Stimulated activated CD4-positive, alpha-beta T cell treated with anti-CD3 and anti-CD28 coated beads, Interleukin-15, amount 100 ng/mL, for 24 hours (primary cell): Measurements from ENCODE around the gene HSPA12B.
"Not testable (repeated sequence)": the region's sequence is repeated elsewhere in the genome, so short reads cannot be mapped to it uniquely, and the experiment has no call there.

Source experiments
- DNase-seq: peaks from one replicate; pipeline ENCODE4 v3.0.0-alpha.2; 2020

HSPA12B gene

DNA sequence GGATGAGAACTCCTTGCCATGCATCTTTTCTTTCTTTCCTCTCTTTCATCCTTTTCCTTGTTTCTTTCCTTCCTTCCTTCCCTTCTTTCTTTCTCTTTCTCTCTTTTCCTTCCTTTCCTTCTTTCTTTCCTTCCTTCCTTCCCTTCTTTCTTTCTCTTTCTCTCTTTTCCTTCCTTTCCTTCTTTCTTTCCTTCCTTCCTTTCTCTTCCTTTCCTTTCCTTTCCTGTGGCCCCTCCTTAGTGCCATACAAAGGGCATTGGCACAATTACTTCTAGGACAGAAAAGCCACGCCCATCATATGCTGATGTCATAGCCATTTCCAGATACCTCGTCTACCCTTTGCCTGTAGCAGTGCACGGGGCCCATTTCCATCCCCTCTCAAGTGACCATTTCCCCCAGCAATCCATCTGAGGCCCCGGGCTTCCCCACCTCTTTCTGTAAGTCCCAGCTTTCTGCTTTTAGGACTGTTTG, 56.2 kb downstream of the HSPA12B start:
- DNase-seq, result no peak

DNA sequence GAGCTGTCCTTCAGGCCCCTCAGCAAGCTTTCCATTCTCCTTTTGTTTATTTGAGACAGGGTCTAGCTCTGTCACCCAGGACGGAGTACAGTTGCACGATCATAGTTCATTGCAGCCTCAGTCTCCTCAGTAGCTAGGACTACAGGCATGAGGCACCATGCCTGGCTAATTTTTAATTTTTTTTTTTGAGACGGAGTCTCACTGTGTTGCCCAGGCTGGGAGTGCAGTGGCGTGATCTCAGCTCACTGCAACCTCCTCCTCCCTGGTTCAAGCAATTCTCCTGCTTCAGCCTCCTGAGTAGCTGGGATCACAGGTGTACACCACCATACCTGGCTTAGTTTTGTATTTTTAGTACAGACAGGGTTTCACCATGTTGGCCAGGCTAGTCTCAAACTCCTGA, 56.7 kb downstream of the HSPA12B start:
- DNase-seq, result not testable (repeated sequence)

DNA sequence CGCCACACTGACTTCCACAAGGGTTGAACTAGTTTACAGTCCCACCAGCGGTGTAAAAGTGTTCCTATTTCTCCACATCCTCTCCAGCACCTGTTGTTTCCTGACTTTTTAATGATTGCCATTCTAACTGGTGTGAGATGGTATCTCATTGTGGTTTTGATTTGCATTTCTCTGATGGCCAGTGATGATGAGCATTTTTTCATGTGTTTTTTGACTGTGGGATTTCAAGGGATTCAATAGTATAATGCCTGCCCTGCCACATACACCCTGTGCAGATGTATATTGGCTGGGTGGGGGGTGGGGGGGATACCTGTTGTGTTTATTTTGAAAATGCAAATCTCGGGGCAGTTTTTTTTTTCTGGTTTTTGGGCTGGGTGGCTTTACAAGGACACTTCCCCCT, 61.7 kb downstream of the HSPA12B start:
- DNase-seq, result not testable (repeated sequence)

DNA sequence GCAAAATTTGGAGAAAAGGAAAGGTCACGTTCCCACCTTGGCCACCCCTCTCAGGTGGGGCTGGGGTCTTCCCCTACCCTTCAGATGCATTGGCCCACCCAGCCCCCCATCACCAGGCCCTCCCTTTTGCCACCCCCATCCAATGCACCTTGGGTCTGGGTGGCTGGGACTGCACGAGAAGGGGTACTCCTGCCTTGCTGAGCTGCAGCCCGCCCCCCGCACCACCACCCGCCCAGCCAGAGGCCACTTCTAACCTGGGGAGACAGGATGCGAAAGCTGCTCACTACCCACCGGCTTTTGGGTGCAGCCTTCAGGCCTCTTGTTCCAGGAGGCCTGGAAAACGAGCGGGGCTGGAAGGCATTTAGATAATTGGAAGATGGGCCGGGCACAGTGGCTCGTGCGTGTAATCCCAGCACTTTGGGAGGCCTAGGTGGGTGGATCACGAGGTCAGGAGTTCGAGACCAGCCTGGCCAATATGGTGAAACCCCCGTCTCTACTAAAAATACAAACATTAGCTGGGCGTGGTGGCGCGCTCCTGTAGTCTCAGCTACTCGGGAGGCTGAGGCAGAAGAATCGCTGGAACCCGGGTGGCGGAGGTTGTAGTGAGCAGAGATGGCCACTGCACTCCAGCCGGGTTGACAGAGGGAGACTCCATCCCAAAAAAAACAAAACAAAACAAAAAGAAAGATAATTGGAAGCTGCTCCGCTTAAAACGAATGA, 62.4 kb downstream of the HSPA12B start:
- DNase-seq, result no peak

DNA sequence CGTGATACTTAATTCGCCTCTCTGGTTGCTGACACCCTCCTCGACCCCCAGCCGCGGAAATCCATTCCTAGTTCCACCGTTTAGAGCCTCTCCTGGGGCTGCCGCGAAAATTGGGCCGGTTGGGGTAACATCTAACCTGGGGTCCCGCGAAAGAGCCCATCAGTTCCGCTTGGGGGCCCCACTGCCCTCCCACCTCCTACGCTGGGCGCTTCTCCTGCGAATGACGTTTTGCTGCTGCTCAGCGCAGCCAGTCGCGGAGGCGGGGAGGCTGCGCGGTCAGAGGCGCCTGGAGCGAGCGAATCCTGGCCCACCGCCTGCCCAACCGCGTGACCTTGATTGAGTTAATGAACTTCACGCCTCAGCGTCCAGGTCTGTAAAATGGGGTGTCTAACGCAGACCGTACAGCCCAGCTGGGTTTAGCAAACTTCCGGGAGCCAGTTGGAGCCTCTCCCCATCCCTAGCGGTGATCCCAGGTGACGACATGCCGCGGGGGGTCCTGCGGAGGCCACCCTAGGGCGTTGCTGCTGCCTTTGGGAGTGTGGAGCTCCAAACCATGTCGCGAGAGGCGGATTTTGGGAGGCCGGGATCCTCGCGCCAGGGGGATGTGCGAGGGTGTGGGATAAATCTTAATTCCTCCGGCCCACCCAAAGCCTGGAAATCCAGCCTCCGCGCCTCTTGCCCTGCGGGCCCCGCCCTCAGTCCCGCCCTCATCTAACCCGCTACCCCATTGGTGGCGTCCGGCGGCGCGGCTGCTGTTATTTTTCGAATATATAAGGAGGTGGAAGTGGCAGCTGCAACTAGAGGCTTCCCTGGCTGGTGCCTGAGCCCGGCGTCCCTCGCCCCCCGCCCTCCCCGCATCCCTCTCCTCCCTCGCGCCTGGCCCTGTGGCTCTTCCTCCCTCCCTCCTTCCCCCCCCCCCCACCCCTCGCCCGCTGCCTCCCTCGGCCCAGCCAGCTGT, 63.3 kb downstream of the HSPA12B start, which contains the start of gene CDC25B:
TSS of gene CDC25B (plus strand) at position 800 of the 958 bp plus-strand sequence. CDS start 222 bp downstream, outside the sequence.
- peak; percentile 96 for DNase-seq

DNA sequence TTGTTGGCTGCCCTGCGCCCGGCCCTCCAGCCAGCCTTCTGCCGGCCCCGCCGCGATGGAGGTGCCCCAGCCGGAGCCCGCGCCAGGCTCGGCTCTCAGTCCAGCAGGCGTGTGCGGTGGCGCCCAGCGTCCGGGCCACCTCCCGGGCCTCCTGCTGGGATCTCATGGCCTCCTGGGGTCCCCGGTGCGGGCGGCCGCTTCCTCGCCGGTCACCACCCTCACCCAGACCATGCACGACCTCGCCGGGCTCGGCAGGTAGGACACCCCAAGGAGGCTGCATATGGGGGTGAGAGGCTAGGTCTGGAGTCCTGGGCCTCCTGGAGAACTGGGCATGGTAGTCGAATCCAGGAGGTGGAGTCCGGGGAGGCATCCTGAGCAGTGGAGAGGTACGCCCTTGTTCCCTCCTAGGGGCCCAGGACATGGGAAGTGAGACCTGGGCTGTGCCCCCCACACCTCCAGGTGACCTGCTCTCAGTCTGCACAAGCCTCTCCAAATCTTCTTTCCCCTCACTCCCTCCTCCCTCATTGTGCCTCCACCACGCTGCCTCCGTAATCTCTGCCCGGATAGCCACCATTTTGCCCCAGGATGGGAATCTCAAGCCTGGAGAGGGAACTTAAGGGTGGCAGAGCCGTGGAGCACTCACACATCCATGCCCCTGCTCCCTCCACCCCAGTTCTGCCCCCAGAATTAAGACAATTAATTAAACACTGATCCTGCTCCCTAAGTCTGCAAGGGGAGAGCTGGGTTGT, 64.2 kb downstream of the HSPA12B start:
- no peak for DNase-seq

DNA sequence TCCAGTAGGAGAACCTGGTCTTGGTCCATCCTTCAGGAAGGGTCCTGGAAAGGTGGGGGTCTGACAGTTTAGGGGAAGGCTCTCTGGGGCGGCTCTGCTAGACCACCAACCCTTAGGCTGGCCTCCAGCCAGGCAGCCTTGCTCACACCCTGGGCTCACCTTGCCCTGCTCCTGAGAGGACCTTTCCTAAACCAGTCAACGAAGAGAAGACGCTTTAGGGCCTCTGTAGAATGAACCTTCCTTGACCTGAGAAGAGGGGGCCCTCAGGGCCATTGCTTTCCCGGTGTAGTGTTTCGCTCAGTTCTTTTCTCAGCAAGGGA, 64.7 kb downstream of the HSPA12B start:
- no peak for DNase-seq

DNA sequence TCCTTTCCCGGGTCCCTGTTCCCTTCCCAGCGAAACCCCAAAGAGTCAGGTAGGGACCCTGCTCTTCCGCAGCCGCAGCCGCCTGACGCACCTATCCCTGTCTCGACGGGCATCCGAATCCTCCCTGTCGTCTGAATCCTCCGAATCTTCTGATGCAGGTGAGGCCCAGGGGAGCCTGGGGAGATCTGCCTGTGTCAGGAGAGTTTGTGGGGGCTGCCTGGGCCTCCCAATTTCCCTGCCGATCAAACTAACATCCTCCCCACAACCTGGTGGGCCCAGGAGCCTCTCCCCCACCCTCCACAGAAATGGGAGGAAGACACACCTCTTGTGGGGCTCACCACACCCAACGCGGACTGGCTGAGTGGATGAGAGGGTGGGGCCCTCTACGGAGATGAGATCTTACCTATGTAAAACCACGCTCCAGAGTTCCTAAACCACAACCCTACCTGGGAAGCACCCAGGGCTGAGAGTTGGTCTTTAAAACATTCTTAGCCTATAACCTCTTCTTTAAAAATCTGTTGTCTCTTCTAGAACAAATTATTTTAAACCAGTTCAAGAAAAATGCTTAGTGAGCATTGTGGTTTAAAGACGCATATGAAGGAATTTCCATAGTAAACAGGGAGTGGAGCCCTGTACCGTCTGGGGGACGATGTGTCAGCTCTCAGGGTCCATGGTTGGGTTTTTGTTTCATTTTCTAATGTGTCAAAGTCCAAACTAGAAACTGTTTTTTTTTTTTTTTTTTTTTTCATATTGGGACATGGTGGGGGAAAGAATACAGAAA, 65.3 kb downstream of the HSPA12B start:
- DNase-seq, result peak; percentile 71

DNA sequence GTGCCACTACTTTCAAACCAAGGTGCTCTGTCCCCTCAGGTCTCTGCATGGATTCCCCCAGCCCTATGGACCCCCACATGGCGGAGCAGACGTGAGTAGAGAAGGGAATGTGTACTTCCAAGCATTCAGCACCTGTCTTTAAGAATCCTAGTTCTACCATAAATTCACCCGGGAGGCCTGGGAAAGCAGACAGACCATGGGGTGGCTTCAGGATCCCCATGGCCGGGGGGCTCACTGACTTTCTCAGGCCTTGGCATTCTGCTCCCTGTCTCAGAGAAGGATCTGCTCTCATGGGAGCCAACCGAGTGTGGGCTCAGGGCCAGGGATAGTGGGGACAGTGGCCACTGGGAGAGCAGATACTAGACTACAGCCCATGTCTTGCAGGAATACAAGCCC, 65.9 kb downstream of the HSPA12B start:
- DNase-seq, result no peak

DNA sequence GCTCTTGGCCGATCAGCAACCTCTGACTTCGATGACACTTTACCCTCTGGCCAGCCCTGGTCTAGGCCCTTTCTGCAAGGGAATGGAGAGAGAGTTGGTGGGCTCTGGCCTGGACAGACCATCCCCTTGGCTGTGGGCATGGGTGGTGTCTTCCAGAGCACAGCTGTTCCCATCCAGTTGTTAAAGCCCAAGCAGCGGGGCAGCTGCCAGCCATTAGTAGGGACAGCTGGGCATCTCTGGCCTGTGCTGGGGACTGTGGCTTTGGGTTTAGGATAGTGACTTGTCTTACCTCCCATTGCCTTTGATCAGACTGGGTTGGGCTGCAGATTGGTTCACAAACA, 66.4 kb downstream of the HSPA12B start:
- DNase-seq, result no peak

DNA sequence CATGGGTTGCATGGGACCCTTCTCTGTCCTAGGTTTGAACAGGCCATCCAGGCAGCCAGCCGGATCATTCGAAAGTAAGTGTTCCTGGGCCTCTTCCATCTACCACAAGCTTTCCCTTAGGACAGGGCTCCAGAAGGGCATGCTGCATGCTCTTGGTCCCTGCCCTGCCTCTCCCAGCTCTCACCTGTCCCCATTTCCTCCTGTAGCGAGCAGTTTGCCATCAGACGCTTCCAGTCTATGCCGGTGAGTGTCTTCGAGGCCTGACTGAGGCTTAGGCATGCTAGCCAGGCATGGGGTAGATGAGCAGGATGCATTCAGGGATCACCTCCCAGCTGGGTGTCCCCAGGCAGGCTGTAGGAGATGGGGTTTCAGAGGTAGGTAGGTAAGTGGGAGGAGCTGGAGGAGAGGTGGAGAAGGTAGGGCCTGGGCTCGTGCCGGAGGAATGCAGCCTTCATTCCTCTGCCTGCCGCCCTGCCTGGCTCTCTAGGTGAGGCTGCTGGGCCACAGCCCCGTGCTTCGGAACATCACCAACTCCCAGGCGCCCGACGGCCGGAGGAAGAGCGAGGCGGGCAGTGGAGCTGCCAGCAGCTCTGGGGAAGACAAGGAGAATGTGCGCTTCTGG, 67.9 kb downstream of the HSPA12B start:
- DNase-seq, result no peak

DNA sequence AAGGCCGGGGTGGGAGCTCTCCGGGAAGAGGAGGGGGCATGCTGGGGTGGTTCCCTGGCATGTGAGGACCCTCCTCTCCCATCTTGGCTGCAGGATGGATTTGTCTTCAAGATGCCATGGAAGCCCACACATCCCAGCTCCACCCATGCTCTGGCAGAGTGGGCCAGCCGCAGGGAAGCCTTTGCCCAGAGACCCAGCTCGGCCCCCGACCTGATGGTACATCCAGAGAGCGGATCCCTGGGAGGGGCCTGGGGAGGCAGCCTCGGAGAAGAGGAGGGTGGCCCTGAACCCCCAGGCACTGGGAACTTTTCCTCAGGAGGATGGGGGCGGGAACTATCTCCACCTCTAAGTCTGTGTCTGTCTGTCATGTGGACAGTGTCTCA, 68.4 kb downstream of the HSPA12B start:
- DNase-seq, result no peak

DNA sequence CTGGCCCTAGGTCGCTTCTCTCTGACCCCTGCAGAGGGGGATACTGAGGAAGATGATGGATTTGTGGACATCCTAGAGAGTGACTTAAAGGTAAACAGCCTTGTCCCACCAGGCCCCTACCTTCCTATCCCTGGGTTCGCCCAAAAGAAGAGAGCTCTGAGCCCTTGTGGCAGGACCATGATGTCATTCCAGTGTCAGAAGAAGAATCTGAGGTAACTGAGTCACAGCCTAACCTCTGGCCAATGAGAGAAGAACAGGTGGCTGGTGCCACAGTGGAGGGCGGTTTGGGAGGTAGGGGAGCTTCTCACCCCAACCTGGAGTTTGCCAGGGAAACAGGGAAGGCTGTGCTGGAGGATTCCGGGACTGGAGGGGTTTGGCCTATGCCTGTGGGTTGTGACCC, 68.8 kb downstream of the HSPA12B start:
- no peak for DNase-seq

DNA sequence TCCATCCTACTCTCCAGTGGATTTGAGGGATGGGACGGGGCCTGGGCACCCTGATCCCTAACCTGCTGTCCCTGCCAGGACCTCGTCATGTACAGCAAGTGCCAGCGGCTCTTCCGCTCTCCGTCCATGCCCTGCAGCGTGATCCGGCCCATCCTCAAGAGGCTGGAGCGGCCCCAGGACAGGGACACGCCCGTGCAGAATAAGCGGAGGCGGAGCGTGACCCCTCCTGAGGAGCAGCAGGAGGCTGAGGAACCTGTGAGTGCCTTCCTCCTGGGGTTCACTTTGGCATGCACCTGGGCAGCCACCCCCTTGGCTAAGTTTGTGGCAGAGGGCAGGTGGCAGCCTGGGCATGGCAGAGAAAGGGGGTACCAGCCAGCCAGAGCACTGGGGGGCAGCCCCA, 69.4 kb downstream of the HSPA12B start:
- no peak for DNase-seq
